Stimulated activated naive CD8-positive, alpha-beta T cell treated with anti-CD3 and anti-CD28 coated beads, Interleukin-15, amount 100 ng/mL, for 72 hours (primary cell): Measurements from ENCODE around the gene RGS17.
"Not testable (repeated sequence)": the region's sequence is repeated elsewhere in the genome, so short reads cannot be mapped to it uniquely, and the experiment has no call there.

ENCODE experiments used
- ATAC-seq: fragments of 150-1000 bp; cut with Tn5 transposase; 2 replicates; pipeline ENCODE4 v1.10.0; 2021; ENCODE audit warnings: mild to moderate bottlenecking, moderate library complexity
- DNase-seq, 2 donors: peaks; one replicate each; pipeline ENCODE4 v3.0.0; 2021 to 2022
- H3K27ac Mint-ChIP-seq, 2 donors: one replicate each; pipeline ENCODE4 v1.8.0; 2022; ENCODE audit warnings: mild to moderate bottlenecking in 2 of 2, mixed read lengths in 2 of 2, moderate library complexity in 2 of 2
- H3K27me3 Mint-ChIP-seq: one replicate; pipeline ENCODE4 v1.8.0; 2022; ENCODE audit warnings: mixed read lengths
- H3K4me1 Mint-ChIP-seq: one replicate; pipeline ENCODE4 v1.8.0; 2022; ENCODE audit warnings: mild to moderate bottlenecking, mixed read lengths
- H3K4me3 Mint-ChIP-seq, 2 donors: one replicate each; pipeline ENCODE4 v1.8.0; 2022; ENCODE audit warnings: mild to moderate bottlenecking in 2 of 2, mixed read lengths in 2 of 2, moderate library complexity in 1 of 2
- H3K9me3 Mint-ChIP-seq, 2 donors: one replicate each; pipeline ENCODE4 v1.8.0; 2022; ENCODE audit warnings: mixed read lengths in 2 of 2

Gene RGS17

GRCh38 chr6:152981219-152981618, 149.9 kb downstream of the RGS17 start:
- Mint-ChIP-seq H3K27ac (peak overlapping the region; percentile 52 to 59), H3K9me3 (no peaks in the 10 kb centered on the region), H3K4me1 (peaks cover 40% of the 10 kb centered on the region), H3K4me3 (peak overlapping the region; percentile 65 to 88), H3K27me3 (no peaks in the 10 kb centered on the region)
- ATAC-seq (no peak), DNase-seq (no peak)

GRCh38 chr6:152980656-152981055, 150.4 kb downstream of the RGS17 start:
- H3K4me3 Mint-ChIP-seq = peak overlapping the region; percentile 65 to 88
- no peak for DNase-seq
- no peak for ATAC-seq
- H3K4me1 Mint-ChIP-seq = peaks cover 45% of the 10 kb centered on the region
- peak overlapping the region in 1 of 2 donors; percentile 84 for H3K27ac Mint-ChIP-seq
- H3K9me3 Mint-ChIP-seq = no peaks in the 10 kb centered on the region
- no peaks in the 10 kb centered on the region for H3K27me3 Mint-ChIP-seq

- Mint-ChIP-seq H3K4me1 (peaks cover 40% of the 10 kb centered on the region), H3K4me3 (no peak overlapping the region), H3K27me3 (no peaks in the 10 kb centered on the region), H3K27ac (no peak overlapping the region), H3K9me3 (no peaks in the 10 kb centered on the region)
- no peak for ATAC-seq
- no peak for DNase-seq
These were observed 152.0 kb downstream of the RGS17 start for GRCh38 chr6:152979116-152979515.

- Mint-ChIP-seq H3K9me3 (no peaks in the 10 kb centered on the region), H3K4me1 (peaks cover 40% of the 10 kb centered on the region), H3K4me3 (no peak overlapping the region), H3K27ac (no peak overlapping the region), H3K27me3 (no peaks in the 10 kb centered on the region)
- ATAC-seq (no peak), DNase-seq (no peak)
These were observed 153.0 kb downstream of the RGS17 start for GRCh38 chr6:152978058-152978457.

- no peak overlapping the region for H3K4me3 Mint-ChIP-seq
- no peak for DNase-seq
- H3K27me3 Mint-ChIP-seq = no peaks in the 10 kb centered on the region
- no peak overlapping the region for H3K27ac Mint-ChIP-seq
- ATAC-seq = no peak
- no peaks in the 10 kb centered on the region for H3K9me3 Mint-ChIP-seq
- peaks cover 40% of the 10 kb centered on the region for H3K4me1 Mint-ChIP-seq
These were observed 153.5 kb downstream of the RGS17 start for GRCh38 chr6:152977556-152977955.

DNA sequence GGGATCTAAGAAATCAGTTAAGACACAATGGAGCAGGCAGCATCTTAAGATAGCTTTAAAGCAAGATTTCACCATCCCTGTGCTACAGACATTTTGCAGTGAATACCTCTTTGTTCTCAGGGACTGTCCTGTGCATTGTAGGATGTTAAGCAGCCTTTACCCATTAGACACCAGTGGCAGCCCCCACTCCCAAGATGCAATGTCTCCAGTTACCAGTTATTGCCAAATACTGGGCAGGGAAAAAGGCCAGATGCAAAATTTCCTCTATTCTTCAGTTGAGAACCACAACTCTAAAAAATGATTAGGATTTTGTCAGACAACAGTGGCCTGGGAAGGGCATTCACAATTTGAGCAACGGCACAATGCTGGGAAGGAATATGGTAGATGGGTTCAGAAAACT, 154.3 kb downstream of the RGS17 start:
- Mint-ChIP-seq H3K9me3 (no peaks in the 10 kb centered on the region), H3K27ac (no peak overlapping the region), H3K4me3 (no peak overlapping the region), H3K4me1 (peaks cover 40% of the 10 kb centered on the region), H3K27me3 (no peaks in the 10 kb centered on the region)
- no peak for ATAC-seq
- no peak for DNase-seq

- ATAC-seq (peak; percentile 72), DNase-seq (no peak)
- H3K9me3 Mint-ChIP-seq = no peaks in the 10 kb centered on the region
- H3K4me1 Mint-ChIP-seq = peaks cover 30% of the 10 kb centered on the region
- H3K27me3 Mint-ChIP-seq = no peaks in the 10 kb centered on the region
- H3K4me3 Mint-ChIP-seq = peak overlapping the region; percentile 50 to 57
- H3K27ac Mint-ChIP-seq = no peak overlapping the region
These were observed 155.7 kb downstream of the RGS17 start for GRCh38 chr6:152975204-152975915.

GRCh38 chr6:152973916-152974315, 157.2 kb downstream of the RGS17 start:
- no peaks in the 10 kb centered on the region for H3K27me3 Mint-ChIP-seq
- no peak for DNase-seq
- peaks cover 23% of the 10 kb centered on the region for H3K4me1 Mint-ChIP-seq
- no peak overlapping the region for H3K4me3 Mint-ChIP-seq
- H3K9me3 Mint-ChIP-seq = peaks cover 5 to 7% of the 10 kb centered on the region in 2 donors
- no peak overlapping the region for H3K27ac Mint-ChIP-seq
- no peak for ATAC-seq

- Mint-ChIP-seq H3K9me3 (peaks cover 8 to 33% of the 10 kb centered on the region in 2 donors), H3K27me3 (no peaks in the 10 kb centered on the region), H3K4me1 (peaks cover 1% of the 10 kb centered on the region), H3K27ac (no peak overlapping the region), H3K4me3 (no peak overlapping the region)
- no peak for DNase-seq
- ATAC-seq = no peak
These were observed 161.2 kb downstream of the RGS17 start for GRCh38 chr6:152969688-152970418.

- not testable (repeated sequence) for ATAC-seq
These were observed 164.8 kb downstream of the RGS17 start for GRCh38 chr6:152966168-152966894.

GRCh38 chr6:152959333-152959732, 171.7 kb downstream of the RGS17 start:
- Mint-ChIP-seq H3K9me3 (no peaks in the 10 kb centered on the region), H3K4me1 (no peaks in the 10 kb centered on the region), H3K27ac (no peak overlapping the region), H3K27me3 (peaks cover 16% of the 10 kb centered on the region), H3K4me3 (no peak overlapping the region)
- no peak for ATAC-seq
- DNase-seq = no peak

More at GRCh38 chr6:152966168-152966894, 164.8 kb downstream of the RGS17 start:
- H3K27me3 Mint-ChIP-seq, DNase-seq, H3K4me1 Mint-ChIP-seq, H3K4me3 Mint-ChIP-seq, H3K27ac Mint-ChIP-seq: not testable (repeated sequence)
- peaks cover 8 to 33% of the 10 kb centered on the region in 2 donors for H3K9me3 Mint-ChIP-seq

- H3K4me1 Mint-ChIP-seq = no peaks in the 10 kb centered on the region
- H3K9me3 Mint-ChIP-seq = no peaks in the 10 kb centered on the region
- no peak overlapping the region for H3K27ac Mint-ChIP-seq
- ATAC-seq = no peak
- H3K27me3 Mint-ChIP-seq = peaks cover 16% of the 10 kb centered on the region
- H3K4me3 Mint-ChIP-seq = no peak overlapping the region
- no peak for DNase-seq
These were observed 173.3 kb downstream of the RGS17 start for GRCh38 chr6:152957796-152958195.
